Keratinocyte (primary cell): ENCODE data around the gene USP37. TPM values are rescaled to one million over a fixed set of nuclear protein-coding genes. Genes with fewer than 3 reads are reported as not detected.

Experiments used
- DNase-seq: peaks from one replicate; pipeline ENCODE4 v3.0.0-alpha.2; 2011; ENCODE audit warnings: low read depth, missing footprints, low spot score
- FAIRE-seq: peaks from 2 replicates; lab custom pipeline; 2011; peaks lifted over from hg19 to GRCh38; lab: Jason Lieb, UNC
- H2AFZ ChIP-seq: 2 replicates; pipeline ENCODE4 v1.6.0; 2012; ENCODE audit warnings: low read length, control low read depth, inconsistent platforms; ENCODE audit not compliant: control insufficient read depth
- H3K27ac ChIP-seq: 2 replicates; pipeline ENCODE4 v1.5.1; 2011; ENCODE audit warnings: low read length; ENCODE audit not compliant: control insufficient read depth, insufficient read depth
- H3K27me3 ChIP-seq: 3 replicates; pipeline ENCODE4 v1.6.0; 2011; ENCODE audit warnings: low read length; ENCODE audit not compliant: control insufficient read depth, insufficient read depth; ENCODE audit errors: extremely low read depth
- H3K36me3 ChIP-seq, 2 experiments: 2 replicates in 1 of 2; 3 replicates in 1 of 2; pipeline ENCODE4 v1.5.1; 2011; ENCODE audit warnings: low read length in 2 of 2, mild to moderate bottlenecking in 1 of 2; ENCODE audit not compliant: control insufficient read depth in 2 of 2, insufficient read depth in 2 of 2; ENCODE audit errors: extremely low read depth in 1 of 2
- H3K4me1 ChIP-seq: 3 replicates; pipeline ENCODE4 v1.5.1; 2011; ENCODE audit warnings: low read length; ENCODE audit not compliant: control insufficient read depth, insufficient read depth; ENCODE audit errors: extremely low read depth
- H3K4me2 ChIP-seq: 3 replicates; pipeline ENCODE4 v1.6.0; 2011; ENCODE audit warnings: low read depth, low read length; ENCODE audit not compliant: control insufficient read depth, insufficient read depth; ENCODE audit errors: extremely low read depth
- H3K4me3 ChIP-seq, 3 experiments: fragments of 200-600 bp in 1 of 3; sonication (generic) in 1 of 3; 2 replicates in 2 of 3; 3 replicates in 1 of 3; pipeline ENCODE4 v1.5.1; 2011 to 2016; ENCODE audit warnings: low read length in 3 of 3, mild to moderate bottlenecking in 3 of 3, control low read depth in 2 of 3, inconsistent platforms in 1 of 3, low read depth in 1 of 3, mixed read lengths in 1 of 3, mixed run types in 1 of 3, moderate library complexity in 1 of 3; ENCODE audit not compliant: control insufficient read depth in 2 of 3, insufficient read depth in 2 of 3; ENCODE audit errors: extremely low read depth in 1 of 3
- H3K79me2 ChIP-seq: 2 replicates; pipeline ENCODE4 v1.6.0; 2012; ENCODE audit warnings: low read length; ENCODE audit not compliant: control insufficient read depth, insufficient read depth
- H3K9ac ChIP-seq: 3 replicates; pipeline ENCODE4 v1.6.0; 2011; ENCODE audit warnings: low read length; ENCODE audit not compliant: control insufficient read depth, insufficient read depth; ENCODE audit errors: extremely low read depth
- H3K9me1 ChIP-seq: 3 replicates; pipeline ENCODE4 v1.6.0; 2011; ENCODE audit warnings: low read length; ENCODE audit not compliant: control insufficient read depth, insufficient read depth; ENCODE audit errors: extremely low read depth
- H3K9me3 ChIP-seq: 2 replicates; pipeline ENCODE4 v1.5.1; 2012; ENCODE audit warnings: low read depth, low read length; ENCODE audit not compliant: control insufficient read depth
- H4K20me1 ChIP-seq: 3 replicates; pipeline ENCODE4 v1.6.0; 2011; ENCODE audit warnings: low read length; ENCODE audit not compliant: control insufficient read depth, insufficient read depth; ENCODE audit errors: extremely low read depth
- CTCF ChIP-seq, 3 experiments: IDR thresholded peaks in 1 of 3; conservative IDR thresholded peaks in 1 of 3; optimal IDR thresholded peaks in 1 of 3; 2 replicates in 2 of 3; 3 replicates in 1 of 3; pipeline versions ENCODE3 to v1.5.1; 2011; ENCODE audit warnings: low read length in 3 of 3, mild to moderate bottlenecking in 3 of 3, moderate library complexity in 2 of 3, control low read depth in 1 of 3, inconsistent platforms in 1 of 3; ENCODE audit not compliant: insufficient read depth in 2 of 3; ENCODE audit errors: extremely low read depth in 1 of 3
- EZH2 ChIP-seq: IDR thresholded peaks from one replicate; pipeline ENCODE4 v1.6.1; 2012; ENCODE audit warnings: inconsistent platforms, mild to moderate bottlenecking, low read length, moderate library complexity
- dilution Hi-C: fragments of 300-500 bp; cut with MboI; formaldehyde crosslinking; loops from one replicate; pipeline ENCODE4 v1.7.0; 2020; ENCODE audit warnings: low sequenced_read_pairs; ENCODE audit not compliant: extremely low pct_ligation_motif_present
- polyA plus RNA-seq, 5 experiments: library from polyadenylated mRNA; depleted of rRNA in 3 of 5; stranded (reverse) in 3 of 5; stranded (forward) in 1 of 5; unstranded in 1 of 5; fragments of >200 nt; gene quantifications; 1 replicate in 1 of 5; 2 replicates in 3 of 5; 3 replicates in 1 of 5; pipeline versions ENCODE4 v1.2.1 to v1.2.3, GENCODE V29; 2011 to 2012; ENCODE audit warnings: missing spikeins in 2 of 5, low read depth in 1 of 5, low replicate concordance in 1 of 5

The USP37 gene
- polyA plus RNA-seq, 1 donor (not counting 4 experiments of a cell fraction or from before 2014, with no cell fraction given) = 4.2 TPM

- FAIRE-seq (peak; percentile 23), DNase-seq (peak; percentile 26)
- Histone ChIP-seq H3K9me3 (no peaks in the 10 kb centered on the region), H3K9ac (no peak overlapping the region), H3K36me3 (peaks cover 9 to 21% of the 10 kb centered on the region in 2 experiments), H3K27ac (peak overlapping the region; percentile 24), H3K27me3 (no peaks in the 10 kb centered on the region), H3K9me1 (no peaks in the 10 kb centered on the region), H4K20me1 (no peaks in the 10 kb centered on the region), H2AFZ (no peak overlapping the region), H3K4me3 (no peak overlapping the region), H3K4me2 (peak overlapping the region; percentile 24), H3K79me2 (peaks cover 18% of the 10 kb centered on the region), H3K4me1 (peaks cover 10% of the 10 kb centered on the region)
- dilution Hi-C loops = no loop called here
- no peak for TF ChIP-seq EZH2
- no peak for TF ChIP-seq CTCF (optimal IDR thresholded peaks at IDR 0.05 in 1 of 3, IDR thresholded peaks at IDR 0.05 in 1 of 3, conservative IDR thresholded peaks at IDR 0.05 in 1 of 3; ENCODE audit: extremely low read depth in 1 of 3, insufficient read depth in 2 of 3, low read length in 3 of 3)
Measured at GRCh38 chr2:218582076-218582475, 13.9 kb upstream of the USP37 start.

GRCh38 chr2:218578272-218578877 is 10.2 kb upstream of the USP37 start:
- Histone ChIP-seq H2AFZ (no peak overlapping the region), H3K79me2 (peaks cover 49% of the 10 kb centered on the region), H3K4me1 (peaks cover 10% of the 10 kb centered on the region), H4K20me1 (no peaks in the 10 kb centered on the region), H3K9me1 (no peaks in the 10 kb centered on the region), H3K27me3 (no peaks in the 10 kb centered on the region), H3K36me3 (peaks cover 4 to 8% of the 10 kb centered on the region in 2 experiments), H3K9ac (no peak overlapping the region), H3K4me3 (no peak overlapping the region), H3K27ac (no peak overlapping the region), H3K4me2 (no peak overlapping the region), H3K9me3 (no peaks in the 10 kb centered on the region)
- TF ChIP-seq CTCF (optimal IDR thresholded peaks at IDR 0.05 in 1 of 3, IDR thresholded peaks at IDR 0.05 in 1 of 3, conservative IDR thresholded peaks at IDR 0.05 in 1 of 3; ENCODE audit: extremely low read depth in 1 of 3, insufficient read depth in 2 of 3, low read length in 3 of 3) (no peak), EZH2 (no peak)
- DNase-seq (no peak), FAIRE-seq (no peak)
- dilution Hi-C loops = no loop called here
